HepG2 (cell line): ENCODE results near the gene IGFBP6. TPM values are rescaled to one million over a fixed set of nuclear protein-coding genes. Genes with fewer than 3 reads are reported as not detected.
A peak's percentile ranks its signal among the peaks of the same experiment; 100 is the strongest.

Experiments used
- BORCS8-MEF2B ChIP-seq: sonication (generic); formaldehyde crosslinking; IDR thresholded peaks from 2 replicates; pipeline ENCODE4 v1.8.0; 2022; ENCODE audit warnings: mild to moderate bottlenecking, missing genetic modification reagents
- CEBPB ChIP-seq: IDR thresholded peaks from 2 replicates; pipeline ENCODE4 v1.6.1; 2011; ENCODE audit warnings: low read depth, low read length, improper control_type of control experiment, borderline replicate concordance
- FOXM1 ChIP-seq: sonication (generic); formaldehyde crosslinking; IDR thresholded peaks from 2 replicates; pipeline ENCODE4 v1.5.0; 2020; ENCODE audit warnings: missing genetic modification reagents
- FOXP1 ChIP-seq, 2 experiments: fragments of 450-650 bp in 1 of 2; IDR thresholded peaks; 2 replicates each; pipeline ENCODE4 v1.6.1; 2017 to 2018; ENCODE audit warnings: antibody characterized with exemption in 1 of 2
- GFI1 ChIP-seq: sonication (generic); formaldehyde crosslinking; IDR thresholded peaks from 2 replicates; pipeline ENCODE4 v1.5.0; 2020; ENCODE audit warnings: missing genetic modification reagents, mild to moderate bottlenecking, borderline replicate concordance
- GMEB1 ChIP-seq: sonication (generic); formaldehyde crosslinking; IDR thresholded peaks from 2 replicates; pipeline ENCODE4 v1.5.1; 2020; ENCODE audit warnings: missing genetic modification reagents, mild to moderate bottlenecking, borderline replicate concordance
- IRF9 ChIP-seq: sonication (generic); formaldehyde crosslinking; IDR thresholded peaks from 2 replicates; pipeline ENCODE4 v1.8.0; 2022; ENCODE audit warnings: missing genetic modification reagents, mild to moderate bottlenecking, borderline replicate concordance
- MED1 ChIP-seq: sonication (generic); formaldehyde crosslinking; IDR thresholded peaks from 2 replicates; pipeline ENCODE4 v1.4.0; 2020; ENCODE audit warnings: missing genetic modification reagents
- MYNN ChIP-seq: sonication (generic); formaldehyde crosslinking; IDR thresholded peaks from 2 replicates; pipeline ENCODE4 v1.4.0; 2020; ENCODE audit warnings: mild to moderate bottlenecking, low read depth, missing genetic modification reagents
- NFKB2 ChIP-seq: sonication (generic); formaldehyde crosslinking; IDR thresholded peaks from 2 replicates; pipeline ENCODE4 v1.4.0; 2020; ENCODE audit warnings: missing genetic modification reagents, borderline replicate concordance
- NONO ChIP-seq, 2 experiments: fragments of 450-650 bp in 1 of 2; sonication (generic) in 1 of 2; formaldehyde crosslinking in 1 of 2; IDR thresholded peaks in 1 of 2; conservative IDR thresholded peaks in 1 of 2; 2 replicates each; pipeline versions ENCODE4 v1.6.1 to v1.8.0; 2017 to 2022; ENCODE audit warnings: mild to moderate bottlenecking in 1 of 2, missing genetic modification reagents in 1 of 2, moderate library complexity in 1 of 2
- PHF8 ChIP-seq: sonication (generic); formaldehyde crosslinking; IDR thresholded peaks from 2 replicates; pipeline ENCODE4 v1.5.0; 2020; ENCODE audit warnings: missing genetic modification reagents
- SALL2 ChIP-seq: sonication (generic); formaldehyde crosslinking; IDR thresholded peaks from 2 replicates; pipeline ENCODE4 v1.8.1; 2023; ENCODE audit warnings: mild to moderate bottlenecking, missing genetic modification reagents, inconsistent platforms
- SATB2 ChIP-seq: sonication (generic); formaldehyde crosslinking; IDR thresholded peaks from 2 replicates; pipeline ENCODE4 v1.5.0; 2020; ENCODE audit warnings: missing genetic modification reagents
- SP4 ChIP-seq: sonication (generic); formaldehyde crosslinking; IDR thresholded peaks from 2 replicates; pipeline ENCODE4 v1.8.1; 2023; ENCODE audit warnings: mild to moderate bottlenecking, missing genetic modification reagents
- SP5 ChIP-seq: IDR thresholded peaks from 2 replicates; pipeline ENCODE4 v1.6.1; 2016; ENCODE audit warnings: low read depth, borderline replicate concordance
- THAP11 ChIP-seq: IDR thresholded peaks from 2 replicates; pipeline ENCODE4 v1.6.1; 2016; ENCODE audit warnings: missing biosample characterization, missing genetic modification reagents
- ZNF572 ChIP-seq: sonication (generic); formaldehyde crosslinking; IDR thresholded peaks from 2 replicates; pipeline ENCODE4 v1.5.1; 2020; ENCODE audit warnings: mild to moderate bottlenecking, missing genetic modification reagents
- ZNF577 ChIP-seq: sonication (generic); formaldehyde crosslinking; IDR thresholded peaks from 2 replicates; pipeline ENCODE4 v1.4.0; 2020; ENCODE audit warnings: mild to moderate bottlenecking, low read depth, missing genetic modification reagents, borderline replicate concordance
- ZNF652 ChIP-seq: IDR thresholded peaks from 2 replicates; pipeline ENCODE4 v1.6.1; 2016; ENCODE audit warnings: low read depth, borderline replicate concordance
- ZNF773 ChIP-seq: sonication (generic); formaldehyde crosslinking; IDR thresholded peaks from 2 replicates; pipeline ENCODE4 v1.4.0; 2020; ENCODE audit warnings: missing genetic modification reagents, borderline replicate concordance
- ZNF883 ChIP-seq: sonication (generic); formaldehyde crosslinking; IDR thresholded peaks from 2 replicates; pipeline ENCODE4 v1.5.1; 2020; ENCODE audit warnings: mild to moderate bottlenecking, missing genetic modification reagents; ENCODE audit errors: not compliant biosample characterization
- ZNF891 ChIP-seq: sonication (generic); formaldehyde crosslinking; IDR thresholded peaks from 2 replicates; pipeline ENCODE4 v1.5.0; 2020; ENCODE audit warnings: mild to moderate bottlenecking, missing genetic modification reagents
- polyA plus RNA-seq, 8 experiments: library from polyadenylated mRNA; depleted of rRNA in 3 of 8; stranded (reverse) in 7 of 8; unstranded in 1 of 8; fragments of >200 nt; fragmentation: Illumina TruSeq in 4 of 8; extraction: Trizol in 4 of 8; gene quantifications; 2 replicates each; pipeline versions ENCODE4 v1.2.1 to v1.2.3, GENCODE V29; 2011 to 2016; ENCODE audit warnings: low read depth in 4 of 8, missing spikeins in 1 of 8, mixed read lengths in 1 of 8; ENCODE audit not compliant: insufficient read depth in 1 of 8
- total RNA-seq, 5 experiments: library from RNA; depleted of rRNA; stranded (reverse); fragments of >200 nt; fragmentation: Illumina TruSeq; extraction: Trizol; gene quantifications; 2 replicates each; pipeline ENCODE4 v1.2.3, GENCODE V29; 2016; ENCODE audit warnings: low read depth in 1 of 5
- TF ChIP-seq, protein P1 (sequence below): sonication (generic); formaldehyde crosslinking; conservative IDR thresholded peaks from 2 replicates; pipeline ENCODE4 v1.4.0; 2020; ENCODE audit warnings: missing genetic modification reagents

IGFBP6 gene
- total and polyA plus RNA-seq, 2 of the 13 experiments (the other 11 are each of a cell fraction or from before 2014, with no cell fraction given), result 3.9 to 25.2 TPM

- peak; percentile 93 for TF ChIP-seq SP5 (CRISPR knock-in tag)
- no peak for TF ChIP-seq SATB2
- peak; percentile 45; the same call in 1 of the 2 replicates for TF ChIP-seq SP4 (CRISPR knock-in tag)
- TF ChIP-seq ZNF773 (CRISPR knock-in tag), result no peak
- TF ChIP-seq ZNF891 (CRISPR knock-in tag), result peak; percentile 58; the same call in 1 of the 2 replicates
- TF ChIP-seq, protein P1, sequence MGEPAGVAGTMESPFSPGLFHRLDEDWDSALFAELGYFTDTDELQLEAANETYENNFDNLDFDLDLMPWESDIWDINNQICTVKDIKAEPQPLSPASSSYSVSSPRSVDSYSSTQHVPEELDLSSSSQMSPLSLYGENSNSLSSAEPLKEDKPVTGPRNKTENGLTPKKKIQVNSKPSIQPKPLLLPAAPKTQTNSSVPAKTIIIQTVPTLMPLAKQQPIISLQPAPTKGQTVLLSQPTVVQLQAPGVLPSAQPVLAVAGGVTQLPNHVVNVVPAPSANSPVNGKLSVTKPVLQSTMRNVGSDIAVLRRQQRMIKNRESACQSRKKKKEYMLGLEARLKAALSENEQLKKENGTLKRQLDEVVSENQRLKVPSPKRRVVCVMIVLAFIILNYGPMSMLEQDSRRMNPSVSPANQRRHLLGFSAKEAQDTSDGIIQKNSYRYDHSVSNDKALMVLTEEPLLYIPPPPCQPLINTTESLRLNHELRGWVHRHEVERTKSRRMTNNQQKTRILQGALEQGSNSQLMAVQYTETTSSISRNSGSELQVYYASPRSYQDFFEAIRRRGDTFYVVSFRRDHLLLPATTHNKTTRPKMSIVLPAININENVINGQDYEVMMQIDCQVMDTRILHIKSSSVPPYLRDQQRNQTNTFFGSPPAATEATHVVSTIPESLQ (CRISPR knock-in tag), result no peak
- TF ChIP-seq MED1 (CRISPR knock-in tag), result no peak
- TF ChIP-seq GFI1 (CRISPR knock-in tag), result no peak
- TF ChIP-seq FOXP1 (IDR thresholded peaks at IDR 0.05), result no peak
- no peak for TF ChIP-seq FOXP1 (CRISPR knock-in tag; IDR thresholded peaks at IDR 0.05)
- TF ChIP-seq GMEB1 (CRISPR knock-in tag), result no peak
- TF ChIP-seq FOXM1 (CRISPR knock-in tag), result no peak
- TF ChIP-seq ZNF883 (CRISPR knock-in tag), result no peak
- 0 out of 2 replicates have a peak, but pooled peaks have one; percentile 37 for TF ChIP-seq SALL2
- no peak for TF ChIP-seq BORCS8-MEF2B (CRISPR knock-in tag)
- 0 out of 2 replicates have a peak, but pooled peaks have one; percentile 42 for TF ChIP-seq IRF9 (CRISPR knock-in tag)
- TF ChIP-seq PHF8 (CRISPR knock-in tag), result peak; percentile 34
- TF ChIP-seq NFKB2 (CRISPR knock-in tag), result no peak
- no peak for TF ChIP-seq ZNF572 (CRISPR knock-in tag)
- TF ChIP-seq ZNF577 (CRISPR knock-in tag), result no peak
- TF ChIP-seq CEBPB, result no peak
- no peak for TF ChIP-seq MYNN (CRISPR knock-in tag)
- no peak for TF ChIP-seq NONO (IDR thresholded peaks at IDR 0.05)
- TF ChIP-seq NONO (CRISPR knock-in tag; conservative IDR thresholded peaks at IDR 0.05), result peak; percentile 42; the same call in 1 of the 2 replicates
- no peak for TF ChIP-seq THAP11 (CRISPR knock-in tag)
- TF ChIP-seq ZNF652, result no peak
These were observed at the start of gene IGFBP6 (continued) for GRCh38 chr12:53097564-53098353.
